ENCODE results near the gene PRUNE1.

GRCh38 chr1:150999926-151000325, 8.3 kb upstream of the PRUNE1 start:
- TF ChIP-seq CTCF (conservative IDR thresholded peaks at IDR 0.05; ENCODE audit: low read depth, low read length) (no peak), EZH2 (IDR thresholded peaks at IDR 0.05; ENCODE audit: borderline replicate concordance, low read depth, low read length, poor library complexity, severe bottlenecking) (no peak)
